OCI-LY7 (cell line): Measurements from ENCODE around the gene FUT7. TPM values are rescaled to one million over a fixed set of nuclear protein-coding genes. Genes with fewer than 3 reads are reported as not detected.

ENCODE experiments used
- BruUV-seq: library from RNA; stranded (reverse); fragments of 400-500 nt; replicated peaks from 2 replicates; lab custom pipeline; 2021; lab: Mats Ljungman, UMichigan
- CTCF ChIA-PET: fragments of 300-600 bp; sonication (Branson Sonifier 250); formaldehyde crosslinking; loops from one replicate; lab custom pipeline; 2022; ENCODE audit warnings: antibody characterized with exemption; ENCODE audit not compliant: unreplicated experiment; lab: Charles Lee
- POLR2A ChIA-PET: fragments of 300-600 bp; sonication (Branson Sonifier 250); formaldehyde crosslinking; loops from one replicate; lab custom pipeline; 2022; ENCODE audit warnings: antibody characterized with exemption; lab: Charles Lee
- DNase-seq: peaks from one replicate; pipeline ENCODE4 v3.0.0-alpha.2; 2015; ENCODE audit warnings: low spot score
- H2AFZ ChIP-seq: fragments of 200-600 bp; sonication (generic), shearing (Covaris generic); 2 replicates; pipeline ENCODE4 v1.6.1; 2014; ENCODE audit warnings: mild to moderate bottlenecking, antibody characterized with exemption, low read length, moderate library complexity
- H3K27ac ChIP-seq: fragments of 200-600 bp; sonication (generic); 2 replicates; pipeline ENCODE4 v1.5.1; 2014; ENCODE audit warnings: mixed run types, low read depth, mild to moderate bottlenecking, moderate library complexity, low read length, inconsistent platforms; ENCODE audit not compliant: poor library complexity, severe bottlenecking
- H3K36me3 ChIP-seq: fragments of 200-600 bp; sonication (generic); 2 replicates; pipeline ENCODE4 v1.6.1; 2014; ENCODE audit warnings: mild to moderate bottlenecking, antibody characterized with exemption, low read length, moderate library complexity, mixed read lengths; ENCODE audit not compliant: insufficient read depth
- H3K4me1 ChIP-seq: fragments of 200-600 bp; sonication (generic); 2 replicates; pipeline ENCODE4 v1.5.1; 2014; ENCODE audit warnings: mild to moderate bottlenecking, low read length; ENCODE audit not compliant: insufficient read depth, poor library complexity, severe bottlenecking
- H3K4me2 ChIP-seq: fragments of 200-600 bp; sonication (generic); 2 replicates; pipeline ENCODE4 v1.6.1; 2014; ENCODE audit warnings: mild to moderate bottlenecking, low read length
- H3K4me3 ChIP-seq: fragments of 200-600 bp; sonication (generic); 2 replicates; pipeline ENCODE4 v1.5.1; 2014; ENCODE audit warnings: mild to moderate bottlenecking, low read depth, low read length; ENCODE audit not compliant: poor library complexity, severe bottlenecking
- H3K79me2 ChIP-seq: fragments of 200-600 bp; sonication (generic); 2 replicates; pipeline ENCODE4 v1.6.1; 2016; ENCODE audit warnings: low read depth, mild to moderate bottlenecking, low read length, moderate library complexity, mixed read lengths; ENCODE audit not compliant: insufficient read depth
- H3K9me2 ChIP-seq: fragments of 200-600 bp; sonication (generic); 2 replicates; pipeline ENCODE4 v1.6.1; 2016; ENCODE audit warnings: mild to moderate bottlenecking, low read length, mixed read lengths; ENCODE audit not compliant: insufficient read depth
- H3K9me3 ChIP-seq: fragments of 200-600 bp; sonication (generic); 2 replicates; pipeline ENCODE4 v1.6.1; 2014; ENCODE audit warnings: mild to moderate bottlenecking, mixed run types, low read length, mixed read lengths
- H4K20me1 ChIP-seq: fragments of 200-600 bp; sonication (generic); 2 replicates; pipeline ENCODE4 v1.6.1; 2014; ENCODE audit warnings: mild to moderate bottlenecking, antibody characterized with exemption, low read length, moderate library complexity, mixed read lengths; ENCODE audit not compliant: insufficient read depth
- CTCF ChIP-seq: fragments of 200-600 bp; sonication (generic); conservative IDR thresholded peaks from 2 replicates; pipeline ENCODE4 v1.5.1; 2014; ENCODE audit warnings: mild to moderate bottlenecking, antibody characterized with exemption, low read length, moderate library complexity, mixed read lengths
- EZH2phosphoT487 ChIP-seq: fragments of 200-600 bp; sonication (generic); IDR thresholded peaks from 2 replicates; pipeline ENCODE4 v1.6.1; 2018; ENCODE audit warnings: low read depth, borderline replicate concordance, mild to moderate bottlenecking, mixed run types, antibody characterized with exemption, low read length, moderate library complexity, mixed read lengths
- intact Hi-C: fragments of 100-400 bp; cut with micrococcal nuclease; formaldehyde crosslinking; loops from one replicate; pipeline ENCODE4 v1.10.0; 2022; ENCODE audit not compliant: unreplicated experiment
- total RNA-seq, 2 experiments: library from RNA; depleted of rRNA in 1 of 2; stranded (reverse); fragments of >200 nt in 1 of 2; shearing (Covaris generic) in 1 of 2; gene quantifications; 2 replicates each; pipeline ENCODE4 v1.2.3, GENCODE V29; 2014 to 2022

FUT7 gene
- total RNA-seq, 2 experiments from 2014 or later, result 0.21 TPM; not detected in 1

DNA sequence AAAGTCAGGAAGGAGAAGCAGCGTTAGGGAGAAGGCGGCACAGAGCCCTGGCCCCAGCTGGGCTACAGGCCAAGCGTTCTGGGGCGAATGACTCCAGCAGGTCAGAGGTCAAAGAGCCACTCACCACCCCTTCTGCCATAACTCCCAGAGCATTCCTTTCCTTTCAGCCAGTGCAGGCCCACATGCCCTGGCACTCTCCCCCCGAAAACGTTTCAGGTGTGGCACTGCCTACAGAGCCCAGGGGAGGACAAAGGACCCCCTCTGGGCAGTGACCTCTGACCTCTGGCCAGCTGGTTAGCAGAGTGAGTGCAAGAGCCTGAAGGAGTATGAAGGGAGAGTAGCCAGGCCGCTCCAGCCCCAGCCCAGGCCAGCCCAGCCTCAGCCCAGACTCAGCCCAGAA lies 8.7 kb downstream of the FUT7 start:
- ChIA-PET POLR2A (no interaction called here), CTCF (no interaction called here)
- BruUV-seq, result no TSS peak
- no peaks in the 10 kb centered on the region for H3K9me2 ChIP-seq
- no peaks in the 10 kb centered on the region for H4K20me1 ChIP-seq
- H3K4me3 ChIP-seq, result no peak overlapping the region
- peaks cover 26% of the 10 kb centered on the region for H3K4me1 ChIP-seq
- no peak overlapping the region for H2AFZ ChIP-seq
- no peak overlapping the region for H3K4me2 ChIP-seq
- intact Hi-C loops, result no loop called here
- no peak for TF ChIP-seq CTCF
- no peaks in the 10 kb centered on the region for H3K79me2 ChIP-seq
- no peaks in the 10 kb centered on the region for H3K36me3 ChIP-seq
- H3K9me3 ChIP-seq, result no peaks in the 10 kb centered on the region
- no peak for DNase-seq
- H3K27ac ChIP-seq, result no peak overlapping the region

- BruUV-seq, result no TSS peak
- TF ChIP-seq EZH2phosphoT487 (no peak), CTCF (no peak)
- ChIA-PET POLR2A (interaction anchor here (0.8 kb wide), 1 partner anchor 212 kb away, joined by 3 read pairs; no protein-coding TSS in a partner anchor), CTCF (interaction anchor here (0.9 kb wide), 1 partner anchor 13 kb away, joined by 3 read pairs; no protein-coding TSS in a partner anchor)
- intact Hi-C loops, result no loop called here
- no peak overlapping the region for H2AFZ ChIP-seq
- H3K4me3 ChIP-seq, result no peak overlapping the region
- H4K20me1 ChIP-seq, result no peaks in the 10 kb centered on the region
- no peak overlapping the region for H3K4me2 ChIP-seq
- H3K9me2 ChIP-seq, result no peaks in the 10 kb centered on the region
- no peaks in the 10 kb centered on the region for H3K36me3 ChIP-seq
- no peaks in the 10 kb centered on the region for H3K79me2 ChIP-seq
- H3K4me1 ChIP-seq, result peaks cover 26% of the 10 kb centered on the region
- no peaks in the 10 kb centered on the region for H3K9me3 ChIP-seq
- DNase-seq, result no peak
- no peak overlapping the region for H3K27ac ChIP-seq
Measured at GRCh38 chr9:137022662-137023008, 9.3 kb downstream of the FUT7 start.

DNA sequence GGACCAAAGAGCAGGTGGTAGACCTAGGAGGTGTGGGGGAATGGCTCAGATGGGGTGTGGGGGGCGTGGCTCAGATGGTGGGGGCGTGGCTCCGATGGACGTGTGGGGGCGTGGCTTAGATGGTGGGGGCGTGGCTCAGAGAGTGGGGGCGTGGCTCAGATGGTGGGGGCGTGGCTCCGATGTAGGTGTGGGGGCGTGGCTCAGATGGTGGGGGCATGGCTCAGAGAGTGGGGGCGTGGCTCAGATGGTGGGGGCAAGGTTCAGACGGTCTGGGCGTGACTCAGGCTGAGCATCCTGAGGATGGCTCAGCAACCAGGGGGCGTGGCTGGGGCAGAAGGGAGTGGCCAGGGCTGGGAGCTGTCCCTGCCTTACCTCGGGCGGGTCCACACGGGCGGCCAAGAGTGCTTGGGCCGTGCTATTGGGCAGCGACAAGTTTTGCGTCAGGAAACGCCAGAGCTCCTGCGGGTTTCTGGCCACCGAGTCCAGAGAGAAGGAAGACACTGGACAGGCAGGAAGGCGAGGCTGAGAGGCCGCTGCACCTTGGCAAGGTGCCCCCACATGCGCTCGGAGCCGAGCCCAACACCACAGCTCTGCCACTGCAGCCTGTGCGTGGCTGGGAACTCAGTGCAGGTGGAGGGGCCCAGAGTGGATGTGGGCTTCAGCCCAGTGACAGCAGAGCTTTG lies 9.8 kb downstream of the FUT7 start:
- Histone ChIP-seq H3K9me3 (no peaks in the 10 kb centered on the region), H3K9me2 (no peaks in the 10 kb centered on the region), H4K20me1 (no peaks in the 10 kb centered on the region), H2AFZ (no peak overlapping the region), H3K79me2 (no peaks in the 10 kb centered on the region), H3K36me3 (no peaks in the 10 kb centered on the region), H3K4me2 (no peak overlapping the region), H3K4me1 (peaks cover 26% of the 10 kb centered on the region), H3K27ac (no peak overlapping the region), H3K4me3 (no peak overlapping the region)
- BruUV-seq, result no TSS peak
- intact Hi-C loops, result no loop called here
- DNase-seq, result peak; percentile 89
- TF ChIP-seq EZH2phosphoT487, result no peak
- CTCF ChIA-PET, result interaction anchor here (0.9 kb wide), 1 partner anchor 13 kb away, joined by 3 read pairs; no protein-coding TSS in a partner anchor
- POLR2A ChIA-PET, result interaction anchor here (0.5 to 0.8 kb wide), 2 partner anchors 51 to 212 kb away, joined by 3 read pairs; no protein-coding TSS in a partner anchor
